GM19452 (cell line): ENCODE data around the gene GABRA5.
"Not testable (repeated sequence)": the region's sequence is repeated elsewhere in the genome, so short reads cannot be mapped to it uniquely, and the experiment has no call there.

Experiments used
- ATAC-seq: cut with Tn5 transposase; IDR thresholded peaks from one replicate; pipeline ENCODE4 v1.9.1; 2021; ENCODE audit not compliant: unreplicated experiment

The GABRA5 gene

DNA sequence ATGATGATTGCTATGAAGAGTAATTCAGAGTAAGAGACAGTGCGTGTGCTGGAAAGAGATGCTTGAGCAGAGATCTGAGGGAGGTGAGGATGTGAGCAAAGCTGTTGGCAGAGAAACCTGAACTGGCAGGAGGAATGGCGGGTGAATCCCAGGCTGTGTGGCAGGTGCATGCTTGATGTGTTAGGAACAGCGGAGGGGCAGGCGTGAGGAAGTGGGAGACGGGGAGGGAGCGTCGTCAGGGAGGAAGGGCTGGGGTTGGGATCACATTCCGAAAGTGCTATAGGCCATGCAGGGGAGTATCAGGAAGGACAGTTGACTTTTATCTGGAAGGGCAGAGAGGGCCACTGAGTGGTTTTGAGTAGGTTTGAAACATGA, 8.6 kb downstream of the GABRA5 start:
- no peak for ATAC-seq

- ATAC-seq = no peak
Measured at GRCh38 chr15:26877831-26878230, 11.0 kb downstream of the GABRA5 start.

- ATAC-seq = no peak
Measured at GRCh38 chr15:26879706-26880105, 12.8 kb downstream of the GABRA5 start.

- ATAC-seq = no peak
Measured at GRCh38 chr15:26882112-26882511, 15.2 kb downstream of the GABRA5 start.

DNA sequence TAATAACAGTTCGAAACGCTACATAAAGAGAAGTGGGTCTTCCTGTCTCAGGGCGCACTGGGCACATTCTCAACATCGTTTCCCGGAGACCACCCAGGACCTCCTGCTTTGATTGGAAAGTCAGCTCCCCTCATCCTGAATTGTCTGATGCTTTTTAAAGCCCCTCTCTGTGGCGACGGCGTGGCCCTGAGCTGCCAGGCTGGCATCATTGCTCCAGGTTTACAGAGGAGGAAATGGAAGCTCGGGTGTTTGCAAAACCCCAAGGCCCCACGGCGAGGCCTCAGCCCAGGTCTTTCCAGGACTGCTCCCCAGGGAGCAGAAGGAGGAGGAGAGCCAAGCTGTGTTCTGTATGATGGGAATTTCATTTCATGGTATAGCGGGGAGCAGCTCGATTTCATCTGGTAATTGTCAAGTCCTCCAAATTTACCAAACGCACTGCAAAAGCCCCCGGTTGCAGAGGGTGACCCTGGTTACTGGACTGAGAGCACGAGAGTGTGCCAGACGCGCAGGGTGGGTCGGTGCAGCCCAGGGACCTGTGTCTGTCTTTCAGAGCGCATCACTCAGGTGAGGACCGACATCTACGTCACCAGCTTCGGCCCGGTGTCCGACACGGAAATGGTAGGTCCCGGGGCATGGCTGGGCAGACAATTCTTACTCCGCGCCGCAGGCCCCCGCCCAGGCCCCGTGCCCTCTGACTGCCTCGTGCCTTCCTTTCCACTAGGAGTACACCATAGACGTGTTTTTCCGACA, 15.9 kb downstream of the GABRA5 start:
- no peak for ATAC-seq

- no peak for ATAC-seq
Measured at GRCh38 chr15:26883466-26883865, 16.6 kb downstream of the GABRA5 start.

- ATAC-seq = no peak
Measured at GRCh38 chr15:26886566-26886965, 19.7 kb downstream of the GABRA5 start.

GRCh38 chr15:26887926-26888666, 21.2 kb downstream of the GABRA5 start:
- ATAC-seq = no peak

DNA sequence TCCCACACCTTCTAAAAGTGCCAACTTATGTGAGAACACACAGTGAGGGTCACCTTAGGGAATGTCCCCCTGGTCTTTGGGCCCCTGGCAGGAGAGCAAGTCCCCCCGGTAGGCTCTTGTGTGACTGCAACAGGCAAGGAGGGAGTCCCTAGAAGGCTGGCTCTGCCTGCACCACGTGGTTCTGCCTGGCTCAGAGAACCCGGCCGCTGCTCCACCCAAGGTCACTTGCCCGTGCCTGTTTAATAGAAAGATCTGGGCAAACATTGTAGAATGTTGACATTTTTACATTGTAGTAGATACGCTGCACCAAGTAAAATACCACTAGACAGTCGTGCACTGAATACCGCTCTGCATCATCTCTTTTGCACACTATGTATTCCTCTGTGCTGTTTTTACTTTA, 21.9 kb downstream of the GABRA5 start:
- no peak for ATAC-seq

- ATAC-seq = no peak
Measured at GRCh38 chr15:26889298-26889898, 22.5 kb downstream of the GABRA5 start.

DNA sequence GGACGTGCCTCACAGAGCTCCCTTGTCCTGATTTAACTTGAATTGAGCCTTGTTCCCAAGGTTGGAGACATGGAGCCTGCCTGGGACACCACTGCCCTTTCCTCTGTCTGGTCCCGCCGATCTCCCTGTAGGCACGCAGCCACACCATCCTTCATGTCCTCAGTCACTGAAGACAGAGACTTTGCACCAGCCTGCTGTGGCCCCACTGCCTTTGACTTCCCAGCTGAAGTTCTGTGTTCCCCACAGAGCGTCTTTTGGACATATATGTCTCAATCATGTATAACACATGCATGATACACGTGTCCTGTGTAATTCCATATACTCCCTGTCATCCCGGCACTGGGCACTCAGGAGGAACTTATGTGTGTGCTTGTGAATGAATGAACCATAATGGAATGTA, 23.6 kb downstream of the GABRA5 start:
- ATAC-seq = no peak

- ATAC-seq = no peak
Measured at GRCh38 chr15:26890988-26891387, 24.1 kb downstream of the GABRA5 start.

GRCh38 chr15:26891448-26892181, 24.8 kb downstream of the GABRA5 start:
- ATAC-seq = no peak

DNA sequence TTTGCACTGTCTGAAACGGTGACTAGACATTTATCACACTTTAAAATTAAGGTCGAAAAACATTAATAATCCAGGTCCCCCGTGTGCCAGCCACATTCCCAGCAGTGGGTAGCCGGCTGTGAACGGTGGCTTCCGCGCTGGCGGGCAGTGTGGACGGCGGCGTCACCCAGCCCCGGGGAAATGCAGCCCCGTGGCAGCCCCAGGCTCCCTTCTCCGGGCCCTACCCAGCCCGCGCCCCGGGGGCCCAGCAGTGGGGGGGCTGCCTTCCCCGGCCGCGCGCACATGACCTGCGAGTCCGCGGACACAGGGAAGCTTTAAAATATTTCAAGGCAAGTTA, 25.3 kb downstream of the GABRA5 start:
- ATAC-seq = no peak

GRCh38 chr15:26892678-26893077, 25.8 kb downstream of the GABRA5 start:
- ATAC-seq = no peak

GRCh38 chr15:26893351-26894065, 26.6 kb downstream of the GABRA5 start:
- no peak for ATAC-seq

DNA sequence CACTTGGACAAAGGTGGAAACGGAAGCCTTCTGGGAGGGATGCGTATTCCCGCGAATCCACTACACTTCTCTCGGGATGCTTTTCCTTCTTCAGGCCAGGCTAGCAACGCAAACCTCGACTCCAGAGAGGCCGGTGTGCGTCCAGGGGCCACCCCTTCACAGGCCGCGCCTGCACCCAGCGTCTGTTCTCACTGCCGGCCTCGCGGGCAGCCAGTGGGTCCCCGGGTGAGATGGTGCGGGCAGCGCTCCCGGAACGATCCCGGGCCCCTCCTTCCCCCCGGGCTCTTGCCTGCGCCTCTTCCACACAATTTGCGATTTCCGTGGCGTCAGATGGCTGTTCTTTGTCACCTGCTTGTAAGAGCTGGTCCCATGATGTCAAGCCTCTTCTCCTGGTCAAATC, 27.3 kb downstream of the GABRA5 start:
- ATAC-seq = no peak

DNA sequence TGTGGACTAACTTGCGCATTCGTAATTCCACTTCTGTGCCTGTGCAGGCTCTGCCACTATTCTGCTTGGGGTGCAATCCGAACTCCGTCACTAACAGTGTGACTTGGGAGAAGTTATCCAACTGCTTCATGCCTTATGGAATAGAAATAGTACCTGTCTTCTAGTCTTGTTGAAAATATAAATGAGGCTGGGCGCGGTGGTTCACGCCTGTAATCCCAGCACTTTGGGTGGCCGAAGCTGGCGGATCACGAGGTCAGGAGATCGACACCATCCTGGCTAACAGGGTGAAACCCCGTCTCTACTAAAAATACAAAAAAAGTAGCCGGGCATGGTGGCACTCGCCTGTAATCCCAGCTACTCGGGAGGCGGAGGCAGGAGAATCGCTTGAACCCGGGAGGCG, 28.5 kb downstream of the GABRA5 start:
- ATAC-seq = not testable (repeated sequence)

DNA sequence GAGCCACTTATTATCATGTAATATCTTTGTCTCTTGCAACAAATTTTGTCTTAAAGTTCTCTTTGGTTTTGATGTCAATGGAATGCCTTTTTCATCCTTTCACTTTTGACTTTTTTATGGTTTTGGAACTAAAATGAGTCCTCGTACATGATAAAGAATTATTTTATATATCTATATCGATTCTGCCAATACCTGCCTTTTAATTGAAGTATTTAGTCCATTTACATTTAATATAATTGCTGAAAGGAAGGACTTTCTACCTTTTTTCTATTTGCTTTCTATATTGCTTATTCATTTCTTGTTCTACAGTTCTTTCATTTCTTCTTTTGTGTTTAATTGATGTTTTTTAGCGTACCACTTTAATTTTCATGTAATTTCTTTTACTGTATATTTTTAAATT, 32.8 kb downstream of the GABRA5 start:
- ATAC-seq = no peak

GRCh38 chr15:26901041-26901440, 34.2 kb downstream of the GABRA5 start:
- no peak for ATAC-seq

DNA sequence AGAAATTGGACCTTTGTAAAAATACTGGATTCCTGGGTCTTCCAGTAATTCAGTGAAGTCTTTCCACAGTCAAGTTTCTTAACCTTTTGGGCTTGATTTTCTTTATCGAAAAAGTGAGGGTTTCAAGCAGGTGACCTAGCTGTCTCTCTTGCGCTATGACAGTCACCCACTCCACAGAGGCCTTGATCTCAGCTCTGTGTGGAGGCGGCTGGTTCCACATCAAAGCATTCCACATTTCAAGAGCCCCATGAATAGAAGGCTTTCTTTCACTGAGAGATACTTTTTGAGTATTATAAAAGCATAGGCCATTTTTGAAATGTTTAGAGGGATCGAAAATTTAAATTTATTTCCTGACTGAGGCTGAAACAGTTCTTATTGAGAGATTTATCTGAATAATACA, 43.9 kb downstream of the GABRA5 start:
- ATAC-seq = no peak
